NCI-H2227 (cell line): ENCODE measurements around the gene EVPLL.
"Not testable (repeated sequence)": the region's sequence is repeated elsewhere in the genome, so short reads cannot be mapped to it uniquely, and the experiment has no call there.

Experiments
- DNase-seq: peaks from one replicate; lab custom pipeline; 2025; ENCODE audit not compliant: unreplicated experiment; lab: John Stamatoyannopoulos, UW

EVPLL gene

GRCh38 chr17:18378614-18379013, 1.0 kb downstream of the EVPLL start:
- DNase-seq, result not testable (repeated sequence)

GRCh38 chr17:18379246-18380146, 1.9 kb downstream of the EVPLL start:
- no peak for DNase-seq

GRCh38 chr17:18380471-18381157, 3.0 kb downstream of the EVPLL start:
- no peak for DNase-seq

- no peak for DNase-seq
Measured at GRCh38 chr17:18381158-18381952, 3.8 kb downstream of the EVPLL start.

- no peak for DNase-seq
Measured at GRCh38 chr17:18381953-18382245, 4.3 kb downstream of the EVPLL start.

GRCh38 chr17:18382441-18383078, 5.0 kb downstream of the EVPLL start:
- no peak for DNase-seq

GRCh38 chr17:18383079-18383481, 5.5 kb downstream of the EVPLL start:
- not testable (repeated sequence) for DNase-seq

- not testable (repeated sequence) for DNase-seq
Measured at GRCh38 chr17:18384271-18384670, 6.7 kb downstream of the EVPLL start.

GRCh38 chr17:18387583-18387982, 10.0 kb downstream of the EVPLL start:
- not testable (repeated sequence) for DNase-seq

- not testable (repeated sequence) for DNase-seq
Measured at GRCh38 chr17:18388266-18388665, 10.7 kb downstream of the EVPLL start.

GRCh38 chr17:18388728-18389127, 11.2 kb downstream of the EVPLL start:
- DNase-seq, result not testable (repeated sequence)

- not testable (repeated sequence) for DNase-seq
Measured at GRCh38 chr17:18401872-18402590, 24.5 kb downstream of the EVPLL start.

- DNase-seq, result not testable (repeated sequence)
Measured at GRCh38 chr17:18403166-18403565, 25.6 kb downstream of the EVPLL start.

- DNase-seq, result not testable (repeated sequence)
Measured at GRCh38 chr17:18403604-18404003, 26.0 kb downstream of the EVPLL start.

- not testable (repeated sequence) for DNase-seq
Measured at GRCh38 chr17:18408906-18409305, 31.3 kb downstream of the EVPLL start.

- not testable (repeated sequence) for DNase-seq
Measured at GRCh38 chr17:18409321-18409720, 31.7 kb downstream of the EVPLL start.

- DNase-seq, result not testable (repeated sequence)
Measured at GRCh38 chr17:18410736-18411135, 33.2 kb downstream of the EVPLL start.

GRCh38 chr17:18411377-18411864, 33.8 kb downstream of the EVPLL start:
- DNase-seq, result peak; percentile 45

- not testable (repeated sequence) for DNase-seq
Measured at GRCh38 chr17:18412001-18412538, 34.5 kb downstream of the EVPLL start.

- DNase-seq, result not testable (repeated sequence)
Measured at GRCh38 chr17:18421521-18421920, 43.9 kb downstream of the EVPLL start.
